ENCODE data around the gene TMEM134.

The TMEM134 gene

GRCh38 chr11:67421430-67422031 lies 47.5 kb downstream of the TMEM134 start:
- Histone ChIP-seq H4K20me1 (ENCODE audit: insufficient read depth, low read length) (no peaks in the 10 kb centered on the region), H3K27me3 (ENCODE audit: insufficient read depth, low read length) (no peaks in the 10 kb centered on the region), H3K4me1 (ENCODE audit: insufficient read depth, low read length, severe bottlenecking) (peaks cover 39% of the 10 kb centered on the region), H3F3A (ENCODE audit: insufficient read depth, low read length) (no peaks in the 10 kb centered on the region), H3K9me3 (ENCODE audit: low read length) (no peaks in the 10 kb centered on the region), H2AFZ (ENCODE audit: low read length) (no peak overlapping the region), H3K36me3 (ENCODE audit: insufficient read depth, low read length) (no peaks in the 10 kb centered on the region), H3K27ac (ENCODE audit: low read depth, low read length, poor library complexity, severe bottlenecking) (no peak overlapping the region), H3K9ac (ENCODE audit: low read length) (no peak overlapping the region), H3K79me2 (ENCODE audit: insufficient read depth, low read length) (no peaks in the 10 kb centered on the region), H3K4me2 (ENCODE audit: low read length) (peak overlapping the region; percentile 73), H3K9me2 (ENCODE audit: low read depth, low read length) (no peaks in the 10 kb centered on the region), H3K4me3 (ENCODE audit: low read depth, low read length, poor library complexity, severe bottlenecking) (peak overlapping the region; percentile 35)
- TF ChIP-seq EZH2 (IDR thresholded peaks at IDR 0.05; ENCODE audit: borderline replicate concordance, low read length) (no peak), CTCF (IDR thresholded peaks at IDR 0.05; ENCODE audit: low read length) (no peak)

GRCh38 chr11:67420646-67421429 lies 48.2 kb downstream of the TMEM134 start:
- no peaks in the 10 kb centered on the region for H3F3A ChIP-seq (ENCODE audit: insufficient read depth, low read length)
- H3K4me3 ChIP-seq (ENCODE audit: low read depth, low read length, poor library complexity, severe bottlenecking) = peak overlapping the region; percentile 56
- no peaks in the 10 kb centered on the region for H3K79me2 ChIP-seq (ENCODE audit: insufficient read depth, low read length)
- peaks cover 46% of the 10 kb centered on the region for H3K4me1 ChIP-seq (ENCODE audit: insufficient read depth, low read length, severe bottlenecking)
- H3K9me3 ChIP-seq (ENCODE audit: low read length) = no peaks in the 10 kb centered on the region
- H3K27ac ChIP-seq (ENCODE audit: low read depth, low read length, poor library complexity, severe bottlenecking) = no peak overlapping the region
- H3K9me2 ChIP-seq (ENCODE audit: low read depth, low read length) = no peaks in the 10 kb centered on the region
- TF ChIP-seq CTCF (IDR thresholded peaks at IDR 0.05; ENCODE audit: low read length) (no peak), EZH2 (IDR thresholded peaks at IDR 0.05; ENCODE audit: borderline replicate concordance, low read length) (no peak)
- H3K9ac ChIP-seq (ENCODE audit: low read length) = peak overlapping the region; percentile 61; the same call in 1 of the 2 replicates
- H3K4me2 ChIP-seq (ENCODE audit: low read length) = peak overlapping the region; percentile 73
- no peak overlapping the region for H2AFZ ChIP-seq (ENCODE audit: low read length)
- no peaks in the 10 kb centered on the region for H3K27me3 ChIP-seq (ENCODE audit: insufficient read depth, low read length)
- H4K20me1 ChIP-seq (ENCODE audit: insufficient read depth, low read length) = no peaks in the 10 kb centered on the region
- no peaks in the 10 kb centered on the region for H3K36me3 ChIP-seq (ENCODE audit: insufficient read depth, low read length)

- Histone ChIP-seq H3K4me1 (ENCODE audit: insufficient read depth, low read length, severe bottlenecking) (peaks cover 49% of the 10 kb centered on the region), H3K9ac (ENCODE audit: low read length) (peak overlapping the region; percentile 61; the same call in 1 of the 2 replicates), H3K9me3 (ENCODE audit: low read length) (no peaks in the 10 kb centered on the region), H4K20me1 (ENCODE audit: insufficient read depth, low read length) (no peaks in the 10 kb centered on the region), H3K27ac (ENCODE audit: low read depth, low read length, poor library complexity, severe bottlenecking) (no peak overlapping the region), H3K4me2 (ENCODE audit: low read length) (peak overlapping the region; percentile 73), H3F3A (ENCODE audit: insufficient read depth, low read length) (no peaks in the 10 kb centered on the region), H3K36me3 (ENCODE audit: insufficient read depth, low read length) (no peaks in the 10 kb centered on the region), H3K27me3 (ENCODE audit: insufficient read depth, low read length) (no peaks in the 10 kb centered on the region), H3K79me2 (ENCODE audit: insufficient read depth, low read length) (no peaks in the 10 kb centered on the region), H2AFZ (ENCODE audit: low read length) (no peak overlapping the region), H3K9me2 (ENCODE audit: low read depth, low read length) (no peaks in the 10 kb centered on the region), H3K4me3 (ENCODE audit: low read depth, low read length, poor library complexity, severe bottlenecking) (peak overlapping the region; percentile 56)
- TF ChIP-seq CTCF (IDR thresholded peaks at IDR 0.05; ENCODE audit: low read length) (no peak), EZH2 (IDR thresholded peaks at IDR 0.05; ENCODE audit: borderline replicate concordance, low read length) (no peak)
These were observed 48.9 kb downstream of the TMEM134 start for GRCh38 chr11:67420147-67420645.
